Measurements from ENCODE around the gene NR4A1. TPM values are rescaled to one million over a fixed set of nuclear protein-coding genes. Genes with fewer than 3 reads are reported as not detected.

NR4A1 gene
- total and polyA plus RNA-seq, 2 of the 13 experiments (the other 11 are each of a cell fraction or from before 2014, with no cell fraction given): 5.7 to 15.2 TPM

- TF ChIP-seq, protein P1, sequence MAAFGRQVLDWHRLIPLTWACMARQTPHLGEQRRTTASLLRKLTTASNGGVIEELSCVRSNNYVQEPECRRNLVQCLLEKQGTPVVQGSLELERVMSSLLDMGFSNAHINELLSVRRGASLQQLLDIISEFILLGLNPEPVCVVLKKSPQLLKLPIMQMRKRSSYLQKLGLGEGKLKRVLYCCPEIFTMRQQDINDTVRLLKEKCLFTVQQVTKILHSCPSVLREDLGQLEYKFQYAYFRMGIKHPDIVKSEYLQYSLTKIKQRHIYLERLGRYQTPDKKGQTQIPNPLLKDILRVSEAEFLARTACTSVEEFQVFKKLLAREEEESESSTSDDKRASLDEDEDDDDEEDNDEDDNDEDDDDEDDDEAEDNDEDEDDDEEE (CRISPR knock-in tag; IDR thresholded peaks at IDR 0.05): no peak
- TF ChIP-seq MYC (CRISPR knock-in tag; IDR thresholded peaks at IDR 0.05; ENCODE audit: borderline replicate concordance) (peak; percentile 37; the same call in 1 of the 2 replicates), ZNF33A (CRISPR knock-in tag; IDR thresholded peaks at IDR 0.05; ENCODE audit: borderline replicate concordance) (no peak), RXRA (CRISPR knock-in tag; IDR thresholded peaks at IDR 0.05) (0 out of 2 replicates have a peak, but pooled peaks have one; percentile 14), ETV5 (CRISPR knock-in tag; IDR thresholded peaks at IDR 0.05; ENCODE audit: borderline replicate concordance) (peak; percentile 50; the same call in 1 of the 2 replicates), RFX1 (IDR thresholded peaks at IDR 0.05) (no peak), HIC2 (CRISPR knock-in tag; IDR thresholded peaks at IDR 0.05; ENCODE audit: low read depth) (peak; percentile 71; the same call in 1 of the 2 replicates), PITX1 (CRISPR knock-in tag; IDR thresholded peaks at IDR 0.05) (0 out of 2 replicates have a peak, but pooled peaks have one; percentile 24), MXI1 (IDR thresholded peaks at IDR 0.05; ENCODE audit: borderline replicate concordance, low read depth, low read length) (peak; percentile 23; the same call in 1 of the 3 replicates), ZFX (CRISPR knock-in tag; IDR thresholded peaks at IDR 0.05; ENCODE audit: low read depth) (peak; percentile 53; the same call in 1 of the 2 replicates), NR2F2 (IDR thresholded peaks at IDR 0.05; ENCODE audit: borderline replicate concordance, low read depth) (no peak), ZGPAT (CRISPR knock-in tag; IDR thresholded peaks at IDR 0.05) (peak; percentile 31; the same call in 1 of the 2 replicates), HMGXB4 (CRISPR knock-in tag; IDR thresholded peaks at IDR 0.05; ENCODE audit: borderline replicate concordance in 1 of 2, low read depth in 1 of 2) (no peak; a peak in 1 of 4 replicates), ZNF562 (CRISPR knock-in tag; IDR thresholded peaks at IDR 0.05; ENCODE audit: borderline replicate concordance) (no peak), DNMT1 (CRISPR knock-in tag; IDR thresholded peaks at IDR 0.05) (no peak), ZNF431 (CRISPR knock-in tag; IDR thresholded peaks at IDR 0.05; ENCODE audit: borderline replicate concordance, low read depth) (no peak), ZNF652 (CRISPR knock-in tag; IDR thresholded peaks at IDR 0.05; ENCODE audit: borderline replicate concordance, low read depth) (no peak)
- TF ChIP-seq, protein P2, sequence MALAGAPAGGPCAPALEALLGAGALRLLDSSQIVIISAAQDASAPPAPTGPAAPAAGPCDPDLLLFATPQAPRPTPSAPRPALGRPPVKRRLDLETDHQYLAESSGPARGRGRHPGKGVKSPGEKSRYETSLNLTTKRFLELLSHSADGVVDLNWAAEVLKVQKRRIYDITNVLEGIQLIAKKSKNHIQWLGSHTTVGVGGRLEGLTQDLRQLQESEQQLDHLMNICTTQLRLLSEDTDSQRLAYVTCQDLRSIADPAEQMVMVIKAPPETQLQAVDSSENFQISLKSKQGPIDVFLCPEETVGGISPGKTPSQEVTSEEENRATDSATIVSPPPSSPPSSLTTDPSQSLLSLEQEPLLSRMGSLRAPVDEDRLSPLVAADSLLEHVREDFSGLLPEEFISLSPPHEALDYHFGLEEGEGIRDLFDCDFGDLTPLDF (CRISPR knock-in tag; IDR thresholded peaks at IDR 0.05): no peak
- TF ChIP-seq, protein P3, sequence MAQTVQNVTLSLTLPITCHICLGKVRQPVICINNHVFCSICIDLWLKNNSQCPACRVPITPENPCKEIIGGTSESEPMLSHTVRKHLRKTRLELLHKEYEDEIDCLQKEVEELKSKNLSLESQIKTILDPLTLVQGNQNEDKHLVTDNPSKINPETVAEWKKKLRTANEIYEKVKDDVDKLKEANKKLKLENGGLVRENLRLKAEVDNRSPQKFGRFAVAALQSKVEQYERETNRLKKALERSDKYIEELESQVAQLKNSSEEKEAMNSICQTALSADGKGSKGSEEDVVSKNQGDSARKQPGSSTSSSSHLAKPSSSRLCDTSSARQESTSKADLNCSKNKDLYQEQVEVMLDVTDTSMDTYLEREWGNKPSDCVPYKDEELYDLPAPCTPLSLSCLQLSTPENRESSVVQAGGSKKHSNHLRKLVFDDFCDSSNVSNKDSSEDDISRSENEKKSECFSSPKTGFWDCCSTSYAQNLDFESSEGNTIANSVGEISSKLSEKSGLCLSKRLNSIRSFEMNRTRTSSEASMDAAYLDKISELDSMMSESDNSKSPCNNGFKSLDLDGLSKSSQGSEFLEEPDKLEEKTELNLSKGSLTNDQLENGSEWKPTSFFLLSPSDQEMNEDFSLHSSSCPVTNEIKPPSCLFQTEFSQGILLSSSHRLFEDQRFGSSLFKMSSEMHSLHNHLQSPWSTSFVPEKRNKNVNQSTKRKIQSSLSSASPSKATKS (CRISPR knock-in tag; IDR thresholded peaks at IDR 0.05): no peak
These were observed 14.6 kb upstream of the NR4A1 start (continued) for GRCh38 chr12:52036587-52037171.

Measured in HepG2 (cell line).